RWPE2 (cell line): ENCODE data around the gene TRPM2.
"Not testable (repeated sequence)": the region's sequence is repeated elsewhere in the genome, so short reads cannot be mapped to it uniquely, and the experiment has no call there.

Experiments
- ATAC-seq: fragments of 200-7000 bp; cut with Tn5 transposase; 3 replicates; pipeline ENCODE4 v1.9.1; 2021; ENCODE audit warnings: low read depth
- DNase-seq: peaks from one replicate; pipeline ENCODE4 v3.0.0-alpha.2; 2020; ENCODE audit warnings: low spot score
- H3K27ac ChIP-seq: fragments of 450-650 bp; 2 replicates; pipeline ENCODE4 v1.5.1; 2017; ENCODE audit warnings: mild to moderate bottlenecking; ENCODE audit not compliant: poor library complexity, severe bottlenecking
- H3K27me3 ChIP-seq: fragments of 250-450 bp; sonication (Bioruptor Pico); 2 replicates; pipeline ENCODE4 v1.5.1; 2021; ENCODE audit warnings: mild to moderate bottlenecking, moderate library complexity; ENCODE audit not compliant: insufficient read depth, poor library complexity, severe bottlenecking
- H3K36me3 ChIP-seq: fragments of 250-450 bp; sonication (Bioruptor Pico); 2 replicates; pipeline ENCODE4 v1.5.1; 2020; ENCODE audit warnings: low read depth, mild to moderate bottlenecking, moderate library complexity
- H3K4me1 ChIP-seq: fragments of 250-450 bp; sonication (Bioruptor Pico); 2 replicates; pipeline ENCODE4 v1.5.1; 2021; ENCODE audit warnings: mild to moderate bottlenecking, moderate library complexity; ENCODE audit not compliant: insufficient read depth, poor library complexity, severe bottlenecking
- H3K4me3 ChIP-seq: fragments of 250-450 bp; sonication (Bioruptor Pico); 2 replicates; pipeline ENCODE4 v1.5.1; 2021; ENCODE audit warnings: mild to moderate bottlenecking, moderate library complexity; ENCODE audit not compliant: severe bottlenecking
- H3K9me3 ChIP-seq: fragments of 250-450 bp; sonication (Bioruptor Pico); 2 replicates; pipeline ENCODE4 v1.5.1; 2021; ENCODE audit warnings: mild to moderate bottlenecking, moderate library complexity; ENCODE audit not compliant: severe bottlenecking
- CTCF ChIP-seq: fragments of 450-650 bp; IDR thresholded peaks from one replicate; pipeline ENCODE4 v1.5.1; 2017; ENCODE audit warnings: mild to moderate bottlenecking, moderate library complexity; ENCODE audit not compliant: poor library complexity, severe bottlenecking

The TRPM2 gene

GRCh38 chr21:44357064-44357837 lies 3.8 kb downstream of the TRPM2 start:
- no peaks in the 10 kb centered on the region for H3K4me1 ChIP-seq
- H3K36me3 ChIP-seq, result no peaks in the 10 kb centered on the region
- peaks cover 9% of the 10 kb centered on the region for H3K27me3 ChIP-seq
- no peak for TF ChIP-seq CTCF
- no peaks in the 10 kb centered on the region for H3K9me3 ChIP-seq
- no peak overlapping the region for H3K27ac ChIP-seq
- no peak for ATAC-seq
- DNase-seq, result no peak
- H3K4me3 ChIP-seq, result no peak overlapping the region

- ATAC-seq (no peak), DNase-seq (no peak)
- H3K4me1 ChIP-seq, result no peaks in the 10 kb centered on the region
- peaks cover 2% of the 10 kb centered on the region for H3K27me3 ChIP-seq
- no peaks in the 10 kb centered on the region for H3K9me3 ChIP-seq
- no peaks in the 10 kb centered on the region for H3K36me3 ChIP-seq
- H3K4me3 ChIP-seq, result no peak overlapping the region
- no peak overlapping the region for H3K27ac ChIP-seq
- no peak for TF ChIP-seq CTCF
Observed at GRCh38 chr21:44359396-44359795, 6.0 kb downstream of the TRPM2 start.

- H3K36me3 ChIP-seq, result no peaks in the 10 kb centered on the region
Observed at GRCh38 chr21:44360159-44360558, 6.7 kb downstream of the TRPM2 start.

GRCh38 chr21:44361903-44362302 lies 8.5 kb downstream of the TRPM2 start:
- not testable (repeated sequence) for H3K36me3 ChIP-seq, DNase-seq, H3K9me3 ChIP-seq, H3K27me3 ChIP-seq, H3K4me3 ChIP-seq, H3K27ac ChIP-seq, ATAC-seq, H3K4me1 ChIP-seq

More at GRCh38 chr21:44360159-44360558, 6.7 kb downstream of the TRPM2 start:
- peak; percentile 15 for DNase-seq
- Histone ChIP-seq H3K4me3 (no peak overlapping the region), H3K27ac (no peak overlapping the region), H3K27me3 (peaks cover 2% of the 10 kb centered on the region), H3K9me3 (no peaks in the 10 kb centered on the region), H3K4me1 (no peaks in the 10 kb centered on the region)
- TF ChIP-seq CTCF, result no peak
- no peak for ATAC-seq

- Histone ChIP-seq H3K27me3 (peaks cover 5% of the 10 kb centered on the region), H3K9me3 (no peaks in the 10 kb centered on the region), H3K4me3 (no peak overlapping the region), H3K36me3 (no peaks in the 10 kb centered on the region), H3K4me1 (no peaks in the 10 kb centered on the region), H3K27ac (no peak overlapping the region)
- ATAC-seq (no peak), DNase-seq (no peak)
- no peak for TF ChIP-seq CTCF
Observed at GRCh38 chr21:44363278-44363677, 9.9 kb downstream of the TRPM2 start.
